ENCODE data around the gene LBP. TPM values are rescaled to one million over a fixed set of nuclear protein-coding genes. Genes with fewer than 3 reads are reported as not detected.

Gene LBP
- total RNA-seq, 4 donors from 2014 or later: 0.95 to 59.9 (median 7.0) TPM

GRCh38 chr20:38418509-38419204 is 72.4 kb downstream of the LBP start:
- TF ChIP-seq, protein P1, sequence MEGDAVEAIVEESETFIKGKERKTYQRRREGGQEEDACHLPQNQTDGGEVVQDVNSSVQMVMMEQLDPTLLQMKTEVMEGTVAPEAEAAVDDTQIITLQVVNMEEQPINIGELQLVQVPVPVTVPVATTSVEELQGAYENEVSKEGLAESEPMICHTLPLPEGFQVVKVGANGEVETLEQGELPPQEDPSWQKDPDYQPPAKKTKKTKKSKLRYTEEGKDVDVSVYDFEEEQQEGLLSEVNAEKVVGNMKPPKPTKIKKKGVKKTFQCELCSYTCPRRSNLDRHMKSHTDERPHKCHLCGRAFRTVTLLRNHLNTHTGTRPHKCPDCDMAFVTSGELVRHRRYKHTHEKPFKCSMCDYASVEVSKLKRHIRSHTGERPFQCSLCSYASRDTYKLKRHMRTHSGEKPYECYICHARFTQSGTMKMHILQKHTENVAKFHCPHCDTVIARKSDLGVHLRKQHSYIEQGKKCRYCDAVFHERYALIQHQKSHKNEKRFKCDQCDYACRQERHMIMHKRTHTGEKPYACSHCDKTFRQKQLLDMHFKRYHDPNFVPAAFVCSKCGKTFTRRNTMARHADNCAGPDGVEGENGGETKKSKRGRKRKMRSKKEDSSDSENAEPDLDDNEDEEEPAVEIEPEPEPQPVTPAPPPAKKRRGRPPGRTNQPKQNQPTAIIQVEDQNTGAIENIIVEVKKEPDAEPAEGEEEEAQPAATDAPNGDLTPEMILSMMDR (IDR thresholded peaks at IDR 0.05): no peak
- DNase-seq (ENCODE audit: low spot score) (no peak), ATAC-seq (ENCODE audit: low FRiP score) (no peak)

DNA sequence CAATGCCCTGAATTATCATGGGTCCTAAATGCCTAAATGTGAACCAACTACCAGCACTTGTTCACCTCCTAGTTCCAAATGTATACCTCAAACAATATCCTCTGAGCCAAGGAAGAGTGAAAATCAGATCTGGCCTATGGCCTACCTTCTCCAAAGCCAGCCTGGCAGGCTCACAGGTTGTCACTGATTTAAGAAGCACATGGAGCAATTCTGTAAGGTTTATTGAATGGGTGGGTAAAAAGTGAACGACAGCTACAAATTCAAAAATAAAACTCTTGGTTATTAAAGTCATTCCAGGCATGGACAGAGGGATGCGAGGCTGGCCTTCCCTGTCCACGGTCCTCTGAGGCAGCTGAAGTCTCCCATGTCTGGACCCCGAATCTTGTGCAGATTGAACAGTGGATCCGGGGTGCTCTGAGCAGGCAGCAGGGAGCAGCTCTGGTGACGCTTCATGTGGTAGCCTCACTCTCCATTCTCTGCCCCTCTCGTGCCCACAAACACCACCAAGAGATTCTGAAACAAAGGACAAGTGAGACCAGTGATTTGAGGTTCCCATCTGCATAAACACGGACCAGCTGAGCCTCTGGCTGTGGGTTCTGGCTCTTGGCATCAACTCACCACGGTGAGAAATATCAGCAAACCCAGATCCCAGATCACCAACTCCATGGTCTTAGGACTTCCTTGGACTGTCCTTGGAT is 74.3 kb downstream of the LBP start:
- TF ChIP-seq, protein P1 (IDR thresholded peaks at IDR 0.05): no peak
- ATAC-seq (ENCODE audit: low FRiP score) (no peak), DNase-seq (ENCODE audit: low spot score) (no peak)

- TF ChIP-seq, protein P1 (IDR thresholded peaks at IDR 0.05): no peak
- DNase-seq (ENCODE audit: low spot score) (no peak), ATAC-seq (ENCODE audit: low FRiP score) (no peak)
These were observed 75.6 kb downstream of the LBP start for GRCh38 chr20:38421915-38422314.

DNA sequence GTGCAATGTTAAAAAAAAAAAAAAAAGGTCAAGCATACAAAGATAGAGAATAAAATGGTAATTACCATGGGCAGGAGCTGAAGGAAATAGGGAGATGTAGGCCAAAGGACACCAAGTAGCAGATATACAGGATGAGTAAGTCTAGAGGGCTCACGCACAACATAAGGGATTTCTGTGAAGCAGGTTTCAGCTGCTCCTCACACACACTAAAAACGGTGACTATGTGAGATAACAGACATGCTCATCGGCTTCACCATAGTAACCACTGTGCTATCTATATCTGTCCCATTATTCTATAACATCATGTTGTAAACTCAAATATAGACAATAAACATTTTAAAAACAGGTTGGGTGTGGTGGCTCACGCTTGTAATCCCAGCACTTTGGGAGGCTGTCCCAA is 77.3 kb downstream of the LBP start:
- ATAC-seq (ENCODE audit: low FRiP score) (no peak), DNase-seq (ENCODE audit: low spot score) (no peak)
- TF ChIP-seq, protein P1 (IDR thresholded peaks at IDR 0.05): no peak

DNA sequence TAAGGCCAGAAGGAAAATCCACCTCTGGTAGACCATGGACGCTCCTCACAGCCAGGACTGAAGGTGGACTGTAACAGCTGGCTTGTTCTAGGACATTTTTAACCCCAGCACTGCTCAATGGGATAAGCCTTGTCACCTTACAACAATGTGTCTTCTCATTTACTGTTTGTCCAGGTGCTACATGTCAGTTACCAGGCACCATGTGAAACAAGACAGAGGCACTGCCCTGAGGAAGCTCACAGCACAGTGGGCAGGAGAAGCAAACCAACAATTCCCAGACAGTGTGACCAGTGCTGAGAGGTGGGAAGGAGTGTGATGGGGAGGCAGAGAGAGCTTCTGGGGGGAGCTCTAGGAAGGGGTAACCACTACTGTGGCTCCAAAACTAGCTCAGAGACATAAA is 78.1 kb downstream of the LBP start:
- DNase-seq (ENCODE audit: low spot score) (no peak), ATAC-seq (ENCODE audit: low FRiP score) (no peak)
- TF ChIP-seq, protein P1 (IDR thresholded peaks at IDR 0.05): no peak

DNA sequence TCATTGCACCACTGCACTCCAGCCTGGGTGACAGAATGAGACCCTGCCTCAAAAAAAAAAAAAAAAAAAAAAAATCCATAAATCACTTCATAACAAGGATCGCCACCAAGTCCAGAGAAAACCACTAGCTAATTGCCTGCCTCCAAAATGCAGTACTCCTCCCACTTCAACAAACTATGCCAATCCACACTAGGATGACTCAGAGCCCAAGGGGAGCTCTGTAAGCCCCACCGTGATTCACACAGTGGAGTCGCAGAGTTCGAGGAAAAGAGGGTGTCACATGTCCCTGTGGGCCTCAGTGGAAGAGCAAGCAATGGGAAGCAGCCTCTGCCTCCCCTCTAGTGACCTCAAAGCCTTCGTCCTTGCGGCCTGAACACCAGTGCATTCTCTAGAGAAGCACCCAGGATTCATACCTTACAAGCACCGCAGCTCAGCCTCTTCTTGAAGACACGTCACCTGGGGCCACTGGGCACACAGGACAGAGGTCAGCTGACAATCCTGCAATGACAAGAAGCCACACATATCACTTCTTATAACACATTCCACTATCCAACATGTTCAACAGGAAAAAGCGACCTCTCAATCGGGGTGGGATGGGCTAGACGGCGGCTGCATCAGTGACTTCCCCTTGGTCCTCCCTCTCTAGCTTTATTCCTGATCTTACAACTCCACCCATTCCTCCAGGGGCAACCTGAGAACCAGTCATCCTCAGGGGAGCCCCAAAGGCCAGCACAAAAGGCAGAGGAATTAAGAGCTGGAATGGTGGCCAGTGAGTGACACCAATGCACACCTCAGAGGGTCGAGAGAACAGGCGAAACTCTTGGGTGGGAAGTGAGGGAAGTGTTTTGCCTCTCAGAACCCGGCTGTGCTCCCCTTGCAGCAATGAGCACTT is 80.0 kb downstream of the LBP start:
- peak; percentile 86 for ATAC-seq (ENCODE audit: low FRiP score)
- TF ChIP-seq, protein P1 (IDR thresholded peaks at IDR 0.05): no peak
- no peak for DNase-seq (ENCODE audit: low spot score)

Small RNA genes lying within 50 kb of the gene (small RNA-seq; reads per million reads assigned to genes)
- gene RF00056: not detected
- gene SNORA71B: 21.5 reads per million, percentile 93 among the genes with 10 or more reads in this experiment

Other genes starting within 250 kb of the LBP start
- 100 to 1,000 TPM in 1 of 4 donors, 10 to 100 TPM in 3; 72.0 to 200 (median 73.4) TPM for gene TGM2, start 181.2 kb upstream of the LBP start, total RNA-seq
- gene KIAA1755, start 85.7 kb upstream of the LBP start, total RNA-seq: 1 to 10 TPM in 3 of 4 donors, under 1 TPM in 1; 0.24 to 9.9 (median 1.6) TPM
- gene BPI, start 42.3 kb upstream of the LBP start, total RNA-seq: under 1 TPM in 2 of 4 donors, not detected in 2; 0.63 to 0.74 TPM
- 10 to 100 TPM; 19.5 to 66.1 (median 33.4) TPM for gene SNHG17, start 88.8 kb downstream of the LBP start, total RNA-seq
- 10 to 100 TPM; 27.1 to 39.9 (median 32.3) TPM for gene RALGAPB, start 126.4 kb downstream of the LBP start, total RNA-seq
- gene ADIG, start 234.7 kb downstream of the LBP start, total RNA-seq: not detected

Data from omental fat pad (tissue), 4 donors.